ENCODE measurements around the gene FAM217A.
"Not testable (repeated sequence)": the region's sequence is repeated elsewhere in the genome, so short reads cannot be mapped to it uniquely, and the experiment has no call there.

Gene FAM217A

GRCh38 chr6:4078691-4079471, at the start of gene FAM217A:
FAM217A (minus strand) TSS chr6:4079137; CDS start chr6:4077414, 1,723 bp downstream.
- DNase-seq (ENCODE audit: low read depth), result no peak

- no peak for DNase-seq (ENCODE audit: low read depth)
These were observed 49.1 kb upstream of the FAM217A start for GRCh38 chr6:4128072-4128471.

GRCh38 chr6:4125933-4126864, 47.3 kb upstream of the FAM217A start:
- DNase-seq (ENCODE audit: low read depth), result no peak

- DNase-seq (ENCODE audit: low read depth), result no peak
These were observed 46.6 kb upstream of the FAM217A start for GRCh38 chr6:4125500-4125899.

GRCh38 chr6:4124351-4124750, 45.4 kb upstream of the FAM217A start:
- DNase-seq (ENCODE audit: low read depth), result no peak

- no peak for DNase-seq (ENCODE audit: low read depth)
These were observed 36.8 kb upstream of the FAM217A start for GRCh38 chr6:4115741-4116140.

- no peak for DNase-seq (ENCODE audit: low read depth)
These were observed 35.2 kb upstream of the FAM217A start for GRCh38 chr6:4114123-4114522.

GRCh38 chr6:4113649-4114048, 34.7 kb upstream of the FAM217A start:
- no peak for DNase-seq (ENCODE audit: low read depth)

- DNase-seq (ENCODE audit: low read depth), result no peak
These were observed 33.4 kb upstream of the FAM217A start for GRCh38 chr6:4112366-4112765.

GRCh38 chr6:4109363-4109815, 30.5 kb upstream of the FAM217A start:
- not testable (repeated sequence) for DNase-seq (ENCODE audit: low read depth)

GRCh38 chr6:4108561-4109093, 29.7 kb upstream of the FAM217A start:
- DNase-seq (ENCODE audit: low read depth), result no peak

- DNase-seq (ENCODE audit: low read depth), result no peak
These were observed 28.9 kb upstream of the FAM217A start for GRCh38 chr6:4107873-4108272.

GRCh38 chr6:4105980-4106536, 27.1 kb upstream of the FAM217A start:
- no peak for DNase-seq (ENCODE audit: low read depth)

- no peak for DNase-seq (ENCODE audit: low read depth)
These were observed 25.0 kb upstream of the FAM217A start for GRCh38 chr6:4103929-4104328.

- DNase-seq (ENCODE audit: low read depth), result no peak
These were observed 23.8 kb upstream of the FAM217A start for GRCh38 chr6:4102687-4103244.

- no peak for DNase-seq (ENCODE audit: low read depth)
These were observed 22.4 kb upstream of the FAM217A start for GRCh38 chr6:4101298-4101697.

GRCh38 chr6:4100655-4101054, 21.7 kb upstream of the FAM217A start:
- no peak for DNase-seq (ENCODE audit: low read depth)

- no peak for DNase-seq (ENCODE audit: low read depth)
These were observed 14.4 kb upstream of the FAM217A start for GRCh38 chr6:4093288-4093687.

GRCh38 chr6:4091941-4092340, 13.0 kb upstream of the FAM217A start:
- DNase-seq (ENCODE audit: low read depth), result no peak

- DNase-seq (ENCODE audit: low read depth), result not testable (repeated sequence)
These were observed 11.1 kb upstream of the FAM217A start for GRCh38 chr6:4090043-4090442.

- DNase-seq (ENCODE audit: low read depth), result no peak
These were observed 9.8 kb upstream of the FAM217A start for GRCh38 chr6:4088704-4089103.

- DNase-seq (ENCODE audit: low read depth), result no peak
These were observed 6.4 kb upstream of the FAM217A start for GRCh38 chr6:4085332-4085700.

All from activated T-helper 1 cell treated with Interleukin-2 at 50 U/mL for 16 hours (primary cell).